Heart left ventricle (tissue), 13 donors: Measurements from ENCODE around the gene EDRF1.

Experiments used
- POLR2A ChIP-seq, 2 donors: fragments of 450-650 bp; IDR thresholded peaks; one replicate each; pipeline ENCODE4 v1.6.1; 2017; ENCODE audit warnings: antibody characterized with exemption in 2 of 2, mild to moderate bottlenecking in 2 of 2, moderate library complexity in 2 of 2
- TF ChIP-seq, protein P1 (sequence below), 12 donors: fragments of 200-600 bp; sonication (generic) in 4 of 12; IDR thresholded peaks; one replicate each; pipeline versions ENCODE4 v1.5.0 to v1.8.0; 2018 to 2022; ENCODE audit warnings: antibody characterized with exemption in 12 of 12, mild to moderate bottlenecking in 5 of 12
- donor health status: ischemic (EF 13 %, LVEDD 7.1; RV severe dilation, severe dysfunction).
- donor health status: DM: no; HTN: yes; CAD: no.
- donor health status: DM: no; HTN: no; CAD: no.
- donor health status: ischemic (EF 25% LVEDD 6.9; RV normal size, moderate dysfunction).
- donor health status: ischemic (EF 25% LVEDD 5.7; RV mildly dilated, moderate dysfunction).
- donor health status: ischemic (EF 35%, LVEDD 5.7; RV mildly dilated, moderate dysfunction).
- donor health status: nonischemic (EF 11% LVEDD 7.7; RV severe dilation, severe dysfunction).
- donor health status: DM: yes; HTN: yes; CAD: no.
- donor health status: PGD.
- donor health status: ischemic (EF 29% LVEDD 5.4; RV normal size, mild dysfunction).
- donor health status: nonischemic (EF 23%, LVEDD 6.1; RV moderate dilation, normal function).

DNA sequence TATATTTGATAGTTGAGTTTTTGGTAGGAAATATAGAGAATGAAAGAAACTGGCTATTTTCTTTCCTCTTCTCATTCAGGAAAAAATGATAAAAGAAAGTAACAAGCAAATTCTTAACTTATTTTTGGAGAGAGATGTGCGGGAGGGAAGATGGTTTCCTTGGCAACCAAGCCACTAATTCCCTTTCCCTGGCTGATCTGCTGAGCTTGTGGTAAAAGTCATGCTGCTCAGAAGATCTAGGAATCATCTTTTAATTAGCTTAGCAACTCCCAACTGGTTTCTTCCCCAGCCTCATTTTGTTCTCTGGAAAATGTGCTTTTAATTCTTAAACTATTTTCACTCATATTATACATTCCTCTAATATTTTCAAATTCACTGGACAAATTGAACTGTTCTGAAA lies 91.7 kb downstream of the EDRF1 start:
- no peak for TF ChIP-seq POLR2A (IDR thresholded peaks at IDR 0.05)
- TF ChIP-seq, protein P1, sequence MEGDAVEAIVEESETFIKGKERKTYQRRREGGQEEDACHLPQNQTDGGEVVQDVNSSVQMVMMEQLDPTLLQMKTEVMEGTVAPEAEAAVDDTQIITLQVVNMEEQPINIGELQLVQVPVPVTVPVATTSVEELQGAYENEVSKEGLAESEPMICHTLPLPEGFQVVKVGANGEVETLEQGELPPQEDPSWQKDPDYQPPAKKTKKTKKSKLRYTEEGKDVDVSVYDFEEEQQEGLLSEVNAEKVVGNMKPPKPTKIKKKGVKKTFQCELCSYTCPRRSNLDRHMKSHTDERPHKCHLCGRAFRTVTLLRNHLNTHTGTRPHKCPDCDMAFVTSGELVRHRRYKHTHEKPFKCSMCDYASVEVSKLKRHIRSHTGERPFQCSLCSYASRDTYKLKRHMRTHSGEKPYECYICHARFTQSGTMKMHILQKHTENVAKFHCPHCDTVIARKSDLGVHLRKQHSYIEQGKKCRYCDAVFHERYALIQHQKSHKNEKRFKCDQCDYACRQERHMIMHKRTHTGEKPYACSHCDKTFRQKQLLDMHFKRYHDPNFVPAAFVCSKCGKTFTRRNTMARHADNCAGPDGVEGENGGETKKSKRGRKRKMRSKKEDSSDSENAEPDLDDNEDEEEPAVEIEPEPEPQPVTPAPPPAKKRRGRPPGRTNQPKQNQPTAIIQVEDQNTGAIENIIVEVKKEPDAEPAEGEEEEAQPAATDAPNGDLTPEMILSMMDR (IDR thresholded peaks at IDR 0.05): no peak
